ENCODE results near the gene GTF3C2.

DNA sequence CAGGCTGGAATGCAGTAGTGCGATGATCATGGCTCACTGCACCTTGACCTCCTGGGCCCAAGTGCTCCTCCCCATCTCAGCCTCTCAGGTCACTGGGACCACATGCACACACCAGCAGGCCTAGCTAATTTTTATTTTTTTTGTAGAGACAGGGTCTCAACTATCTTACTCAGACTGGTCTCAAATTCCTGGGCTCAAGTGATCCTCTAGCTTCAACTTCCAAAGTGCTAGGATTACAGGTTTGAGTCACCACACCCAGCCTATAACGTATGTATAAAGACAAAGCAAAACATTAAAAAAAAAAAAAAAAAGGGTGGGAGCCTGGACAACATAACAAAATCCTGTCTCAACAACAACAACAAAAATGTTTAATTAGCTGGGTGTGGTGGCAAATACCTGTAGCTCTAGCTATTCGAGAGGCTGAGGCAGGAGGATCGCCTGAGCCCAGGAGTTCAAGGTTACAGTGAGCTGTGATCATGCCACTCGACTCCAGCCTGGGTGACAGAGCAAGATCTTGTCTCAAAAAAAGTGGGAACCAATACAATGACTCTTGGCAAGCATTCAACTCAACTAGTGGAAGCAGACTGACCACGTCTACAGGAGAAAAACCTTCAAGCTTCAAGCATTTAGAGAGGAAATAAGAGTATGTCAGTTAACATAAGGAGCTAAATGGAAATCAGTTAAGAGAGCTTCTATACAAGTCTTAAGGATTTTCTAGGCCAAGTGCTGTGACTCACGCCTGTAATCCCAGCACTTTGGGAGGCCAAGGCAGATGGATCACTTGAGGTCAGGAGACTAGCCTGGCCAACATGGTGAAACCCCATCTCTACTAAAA, 2.6 kb downstream of the GTF3C2 start:
- TF ChIP-seq, protein P1, sequence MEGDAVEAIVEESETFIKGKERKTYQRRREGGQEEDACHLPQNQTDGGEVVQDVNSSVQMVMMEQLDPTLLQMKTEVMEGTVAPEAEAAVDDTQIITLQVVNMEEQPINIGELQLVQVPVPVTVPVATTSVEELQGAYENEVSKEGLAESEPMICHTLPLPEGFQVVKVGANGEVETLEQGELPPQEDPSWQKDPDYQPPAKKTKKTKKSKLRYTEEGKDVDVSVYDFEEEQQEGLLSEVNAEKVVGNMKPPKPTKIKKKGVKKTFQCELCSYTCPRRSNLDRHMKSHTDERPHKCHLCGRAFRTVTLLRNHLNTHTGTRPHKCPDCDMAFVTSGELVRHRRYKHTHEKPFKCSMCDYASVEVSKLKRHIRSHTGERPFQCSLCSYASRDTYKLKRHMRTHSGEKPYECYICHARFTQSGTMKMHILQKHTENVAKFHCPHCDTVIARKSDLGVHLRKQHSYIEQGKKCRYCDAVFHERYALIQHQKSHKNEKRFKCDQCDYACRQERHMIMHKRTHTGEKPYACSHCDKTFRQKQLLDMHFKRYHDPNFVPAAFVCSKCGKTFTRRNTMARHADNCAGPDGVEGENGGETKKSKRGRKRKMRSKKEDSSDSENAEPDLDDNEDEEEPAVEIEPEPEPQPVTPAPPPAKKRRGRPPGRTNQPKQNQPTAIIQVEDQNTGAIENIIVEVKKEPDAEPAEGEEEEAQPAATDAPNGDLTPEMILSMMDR (IDR thresholded peaks at IDR 0.05), result no peak
- no peak for TF ChIP-seq POLR2A (IDR thresholded peaks at IDR 0.05)
- no peak for TF ChIP-seq POLR2AphosphoS5 (IDR thresholded peaks at IDR 0.05)
- TF ChIP-seq EP300 (IDR thresholded peaks at IDR 0.05; ENCODE audit: low read depth), result no peak

Measured in transverse colon (tissue), 4 donors.